Left lung (tissue), 10 donors: ENCODE results near the gene PLA2G15. TPM values are rescaled to one million over a fixed set of nuclear protein-coding genes. Genes with fewer than 3 reads are reported as not detected.

Source experiments
- ATAC-seq: fragments of 200-7000 bp; cut with Tn5 transposase; one replicate; pipeline ENCODE4 v1.9.1; 2020; ENCODE audit warnings: moderate library complexity
- DNase-seq, 4 donors: peaks; one replicate each; pipeline ENCODE4 v3.0.0-alpha.2; 2013 to 2020
- H3K27ac ChIP-seq, 2 donors: fragments of 200-600 bp; sonication (generic) in 1 of 2; one replicate each; pipeline versions ENCODE4 v1.5.0 to v1.8.0; 2020 to 2021
- H3K27me3 ChIP-seq, 2 donors: fragments of 200-600 bp; sonication (generic) in 1 of 2; one replicate each; pipeline versions ENCODE4 v1.5.0 to v1.8.0; 2020 to 2021
- H3K36me3 ChIP-seq, 2 donors: fragments of 200-600 bp; sonication (generic) in 1 of 2; one replicate each; pipeline versions ENCODE4 v1.5.0 to v1.8.0; 2020 to 2021
- H3K4me1 ChIP-seq, 2 donors: fragments of 200-600 bp; one replicate each; pipeline ENCODE4 v1.8.0; 2021
- H3K4me3 ChIP-seq, 2 donors: fragments of 200-600 bp; sonication (generic) in 1 of 2; one replicate each; pipeline versions ENCODE4 v1.5.0 to v1.8.0; 2020 to 2021; ENCODE audit warnings: mild to moderate bottlenecking in 1 of 2
- H3K9me3 ChIP-seq, 2 donors: fragments of 200-600 bp; sonication (generic) in 1 of 2; one replicate each; pipeline versions ENCODE4 v1.5.0 to v1.8.0; 2020 to 2021
- intact Hi-C, 2 donors: fragments of 100-400 bp; cut with DNase I; formaldehyde crosslinking; loops; one replicate each; pipeline versions ENCODE4 v1.11.2 to v1.14.2; 2022
- polyA plus RNA-seq, 6 donors: library from polyadenylated mRNA; unstranded; fragments of 120-200 nt; gene quantifications; one replicate each; pipeline ENCODE4 v1.2.1, GENCODE V29; 2013; ENCODE audit not compliant: insufficient read length in 6 of 6
- total RNA-seq, 2 donors: library from RNA; stranded (reverse); fragmentation: NEBNext Ultra II Directional; extraction: Animal tissue kit (Norgen Biotek cat#: 25700); gene quantifications; one replicate each; pipeline ENCODE4 v1.2.1, GENCODE V29; 2021
- TF ChIP-seq, protein P1 (sequence below), 2 donors: fragments of 200-600 bp; sonication (generic) in 1 of 2; IDR thresholded peaks; one replicate each; pipeline versions ENCODE4 v1.5.0 to v1.8.0; 2021; ENCODE audit warnings: antibody characterized with exemption in 2 of 2
- donor health status: DM: no; HTN: yes; CAD: no.
- donor health status: DM: no; HTN: no; CAD: no.

The PLA2G15 gene
- total and polyA plus RNA-seq, 8 donors, result 10.9 to 35.1 (median 12.3) TPM

DNA sequence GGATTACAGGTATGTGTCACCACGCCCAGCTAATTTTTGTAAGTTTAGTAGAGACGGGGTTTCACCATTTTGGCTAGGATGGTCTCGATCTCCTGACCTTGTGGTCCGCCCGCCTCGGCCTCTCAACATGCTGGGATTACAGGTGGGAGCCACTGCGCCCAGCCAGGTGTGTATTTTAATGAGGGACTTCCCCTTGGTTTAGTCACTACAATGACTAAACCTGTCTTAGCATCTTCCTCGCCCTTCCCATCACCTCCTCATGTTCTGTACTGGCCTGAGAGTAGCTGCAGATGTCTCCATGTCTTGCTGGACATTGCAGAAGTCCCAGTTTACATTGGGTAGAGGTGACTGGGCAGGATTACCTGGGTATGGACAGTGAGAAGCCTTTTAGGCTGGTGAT lies 28.7 kb downstream of the PLA2G15 start:
- Histone ChIP-seq H3K4me1 (peaks cover 8 to 27% of the 10 kb centered on the region in 2 donors), H3K36me3 (peaks cover 0 to 33% of the 10 kb centered on the region in 2 donors), H3K9me3 (no peaks in the 10 kb centered on the region), H3K4me3 (no peak overlapping the region), H3K27me3 (no peaks in the 10 kb centered on the region), H3K27ac (no peak overlapping the region)
- ATAC-seq, result no peak
- DNase-seq, result no peak
- TF ChIP-seq, protein P1, sequence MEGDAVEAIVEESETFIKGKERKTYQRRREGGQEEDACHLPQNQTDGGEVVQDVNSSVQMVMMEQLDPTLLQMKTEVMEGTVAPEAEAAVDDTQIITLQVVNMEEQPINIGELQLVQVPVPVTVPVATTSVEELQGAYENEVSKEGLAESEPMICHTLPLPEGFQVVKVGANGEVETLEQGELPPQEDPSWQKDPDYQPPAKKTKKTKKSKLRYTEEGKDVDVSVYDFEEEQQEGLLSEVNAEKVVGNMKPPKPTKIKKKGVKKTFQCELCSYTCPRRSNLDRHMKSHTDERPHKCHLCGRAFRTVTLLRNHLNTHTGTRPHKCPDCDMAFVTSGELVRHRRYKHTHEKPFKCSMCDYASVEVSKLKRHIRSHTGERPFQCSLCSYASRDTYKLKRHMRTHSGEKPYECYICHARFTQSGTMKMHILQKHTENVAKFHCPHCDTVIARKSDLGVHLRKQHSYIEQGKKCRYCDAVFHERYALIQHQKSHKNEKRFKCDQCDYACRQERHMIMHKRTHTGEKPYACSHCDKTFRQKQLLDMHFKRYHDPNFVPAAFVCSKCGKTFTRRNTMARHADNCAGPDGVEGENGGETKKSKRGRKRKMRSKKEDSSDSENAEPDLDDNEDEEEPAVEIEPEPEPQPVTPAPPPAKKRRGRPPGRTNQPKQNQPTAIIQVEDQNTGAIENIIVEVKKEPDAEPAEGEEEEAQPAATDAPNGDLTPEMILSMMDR (IDR thresholded peaks at IDR 0.05), result no peak
- intact Hi-C loops, result no loop called here

DNA sequence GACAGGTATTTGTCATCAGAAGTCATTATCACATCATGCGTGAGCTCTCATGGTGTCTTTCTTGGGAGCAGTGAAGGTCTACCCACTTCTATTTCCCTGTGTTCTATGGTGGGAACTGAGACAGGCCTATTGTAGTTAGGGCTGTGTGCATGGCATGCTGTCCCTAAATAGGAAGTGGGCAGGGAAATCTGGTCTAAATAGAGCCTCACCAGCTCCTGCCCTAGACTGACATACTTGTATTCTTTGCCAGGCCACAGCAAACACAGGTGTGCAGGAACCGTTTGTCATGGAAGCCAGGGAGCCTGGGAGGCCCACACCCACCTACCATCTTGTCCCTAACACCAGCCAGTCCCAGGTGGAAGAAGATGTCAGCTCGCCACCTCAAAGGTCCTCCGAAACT lies 29.3 kb downstream of the PLA2G15 start:
- H3K27ac ChIP-seq, result no peak overlapping the region
- DNase-seq, result no peak
- H3K9me3 ChIP-seq, result no peaks in the 10 kb centered on the region
- TF ChIP-seq, protein P1 (IDR thresholded peaks at IDR 0.05), result no peak
- H3K27me3 ChIP-seq, result no peaks in the 10 kb centered on the region
- no peak for ATAC-seq
- peaks cover 0 to 33% of the 10 kb centered on the region in 2 donors for H3K36me3 ChIP-seq
- peaks cover 8 to 27% of the 10 kb centered on the region in 2 donors for H3K4me1 ChIP-seq
- no peak overlapping the region for H3K4me3 ChIP-seq
- intact Hi-C loops, result no loop called here

DNA sequence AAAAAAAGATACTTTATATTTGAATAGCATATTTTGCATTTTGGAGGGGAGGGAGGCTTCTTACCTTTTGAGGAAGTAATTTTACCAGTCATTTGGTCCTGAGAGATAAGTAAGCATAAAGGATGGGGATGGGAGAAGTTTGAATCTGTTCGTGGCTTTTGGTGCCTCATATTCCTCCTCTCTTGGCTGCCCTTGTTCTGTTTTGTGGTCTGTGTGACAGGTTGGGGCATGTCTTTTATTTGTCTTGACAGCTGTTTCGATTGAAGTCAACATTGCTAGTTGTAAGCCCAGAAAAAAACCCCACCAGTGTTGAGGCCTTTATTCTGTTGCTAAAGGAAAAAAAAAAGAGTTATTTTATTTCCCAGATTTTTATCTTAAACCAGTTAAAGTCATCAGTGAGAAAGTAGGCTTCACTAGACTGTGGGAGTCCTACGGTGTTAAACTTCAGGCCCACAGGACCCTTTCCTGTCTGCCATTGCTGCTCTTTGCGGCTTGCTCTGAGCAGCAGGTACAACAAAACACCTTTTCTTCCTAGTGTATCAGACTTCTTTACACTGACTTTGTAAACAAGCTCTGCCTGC lies 30.5 kb downstream of the PLA2G15 start:
- TF ChIP-seq, protein P1 (IDR thresholded peaks at IDR 0.05), result no peak
- Histone ChIP-seq H3K27ac (peak overlapping the region; percentile 57 to 70), H3K36me3 (peaks cover 0 to 35% of the 10 kb centered on the region in 2 donors), H3K4me1 (peaks cover 8 to 27% of the 10 kb centered on the region in 2 donors), H3K9me3 (no peaks in the 10 kb centered on the region), H3K4me3 (no peak overlapping the region), H3K27me3 (no peaks in the 10 kb centered on the region)
- ATAC-seq (peak; percentile 36), DNase-seq (no peak)
- intact Hi-C loops, result no loop called here

DNA sequence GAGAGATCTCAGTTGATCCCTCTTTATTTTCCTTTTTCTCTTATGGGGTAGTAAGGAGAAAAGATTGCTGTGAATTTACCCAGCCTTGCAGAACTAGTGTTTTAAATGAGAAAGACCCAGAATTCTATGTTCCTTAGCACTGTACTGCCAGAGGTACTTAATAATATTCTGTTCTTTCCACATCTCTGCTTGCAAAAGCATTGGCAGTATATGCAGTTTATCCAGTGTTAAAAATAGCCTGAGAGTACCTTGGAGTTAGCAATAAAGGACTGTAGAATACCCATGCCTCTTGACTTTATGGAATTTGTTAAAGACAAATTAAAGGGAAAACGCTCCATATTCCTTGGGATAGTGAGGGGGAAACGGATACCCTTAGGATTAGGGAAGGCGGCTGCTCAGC lies 31.1 kb downstream of the PLA2G15 start:
- Histone ChIP-seq H3K4me1 (peaks cover 8 to 22% of the 10 kb centered on the region in 2 donors), H3K4me3 (no peak overlapping the region), H3K36me3 (peaks cover 0 to 35% of the 10 kb centered on the region in 2 donors)

More for the DNA sequence above, 31.1 kb downstream of the PLA2G15 start:
- ATAC-seq (peak; percentile 70), DNase-seq (peak in 1 of 4 donors; percentile 35)
- Histone ChIP-seq H3K9me3 (no peaks in the 10 kb centered on the region), H3K27me3 (no peaks in the 10 kb centered on the region), H3K27ac (peak overlapping the region; percentile 57 to 70)
- intact Hi-C loops, result no loop called here
- TF ChIP-seq, protein P1 (IDR thresholded peaks at IDR 0.05), result no peak
